RWPE1 (cell line): ENCODE measurements around the gene RCAN2.

Experiments
- CTCF ChIA-PET: fragments of 350-600 bp; sonication (Branson Sonifier 250); formaldehyde crosslinking; extraction: SDS; loops from one replicate; lab custom pipeline; 2021; lab: Yijun Ruan, JAX
- POLR2A ChIA-PET: fragments of 400-600 bp; formaldehyde crosslinking; extraction: SDS; loops from one replicate; lab custom pipeline; 2020; ENCODE audit warnings: antibody characterized with exemption; ENCODE audit not compliant: low non-redundant PET; lab: Yijun Ruan, JAX
- DNase-seq: peaks from one replicate; pipeline ENCODE4 v3.0.0; 2012; ENCODE audit warnings: low spot score
- H3K27ac ChIP-seq: fragments of 450-650 bp; 2 replicates; pipeline ENCODE4 v1.5.1; 2017
- CTCF ChIP-seq: fragments of 450-650 bp; conservative IDR thresholded peaks from 2 replicates; pipeline ENCODE4 v1.5.1; 2017; ENCODE audit warnings: low read depth, mild to moderate bottlenecking

The RCAN2 gene

GRCh38 chr6:46509981-46510510, 18.8 kb upstream of the RCAN2 start:
- ChIA-PET POLR2A (no interaction called here), CTCF (no interaction called here)
- no peak for DNase-seq
- no peak for TF ChIP-seq CTCF
- H3K27ac ChIP-seq = no peak overlapping the region

GRCh38 chr6:46509063-46509462, 17.8 kb upstream of the RCAN2 start:
- no peak overlapping the region for H3K27ac ChIP-seq
- CTCF ChIA-PET = no interaction called here
- TF ChIP-seq CTCF = no peak
- POLR2A ChIA-PET = no interaction called here
- DNase-seq = no peak

GRCh38 chr6:46507426-46507825, 16.2 kb upstream of the RCAN2 start:
- no peak for DNase-seq
- no peak for TF ChIP-seq CTCF
- H3K27ac ChIP-seq = no peak overlapping the region
- ChIA-PET POLR2A (no interaction called here), CTCF (no interaction called here)

- POLR2A ChIA-PET = no interaction called here
- no peak for TF ChIP-seq CTCF
- no peak overlapping the region for H3K27ac ChIP-seq
- no peak for DNase-seq
- CTCF ChIA-PET = interaction anchor here (0.6 to 1.2 kb wide), 3 partner anchors 13 to 1737 kb away, joined by 3 to 4 read pairs (median 3); no protein-coding TSS in a partner anchor
These were observed 14.7 kb upstream of the RCAN2 start for GRCh38 chr6:46505693-46506512.

- CTCF ChIA-PET = no interaction called here
These were observed 13.0 kb upstream of the RCAN2 start for GRCh38 chr6:46504242-46504641.

More at GRCh38 chr6:46504242-46504641, 13.0 kb upstream of the RCAN2 start:
- H3K27ac ChIP-seq = no peak overlapping the region
- no peak for DNase-seq
- no peak for TF ChIP-seq CTCF
- POLR2A ChIA-PET = no interaction called here
